Common myeloid progenitor, CD34-positive (primary cell): Measurements from ENCODE around the gene PRKCH.
"Not testable (repeated sequence)": the region's sequence is repeated elsewhere in the genome, so short reads cannot be mapped to it uniquely, and the experiment has no call there.

Experiments
- CTCF ChIA-PET: fragments of 350-600 bp; sonication (Branson Sonifier 250); formaldehyde crosslinking; loops from one replicate; lab custom pipeline; 2021; ENCODE audit warnings: antibody characterized with exemption; lab: Charles Lee
- POLR2A ChIA-PET: fragments of 350-600 bp; sonication (Branson Sonifier 250); formaldehyde crosslinking; loops from one replicate; lab custom pipeline; 2021; ENCODE audit warnings: antibody characterized with exemption; lab: Charles Lee
- DNase-seq, 3 donors: peaks; one replicate each; pipeline versions ENCODE4 v3.0.0 to v3.0.0-alpha.2; 2013
- H3K27ac ChIP-seq, 2 experiments: 1 replicate in 1 of 2; 2 replicates in 1 of 2; pipeline ENCODE4 v1.7.0; 2013; ENCODE audit warnings: inconsistent platforms in 2 of 2, low read length in 2 of 2, mild to moderate bottlenecking in 2 of 2, low read depth in 1 of 2, moderate library complexity in 1 of 2; ENCODE audit not compliant: severe bottlenecking in 2 of 2, insufficient read depth in 1 of 2, poor library complexity in 1 of 2
- H3K27me3 ChIP-seq, 5 experiments: replicated peaks in 2 of 5; 1 replicate in 3 of 5; 2 replicates in 2 of 5; pipeline versions ENCODE4 v1.6.1 to v1.7.0; 2013; ENCODE audit warnings: low read length in 4 of 5, mild to moderate bottlenecking in 2 of 5, moderate library complexity in 2 of 5, inconsistent platforms in 1 of 5; ENCODE audit not compliant: insufficient read depth in 5 of 5, control insufficient read depth in 4 of 5
- H3K36me3 ChIP-seq, 4 experiments: 1 replicate in 2 of 4; 2 replicates in 2 of 4; pipeline versions ENCODE4 v1.6.1 to v1.7.0; 2013; ENCODE audit warnings: low read length in 3 of 4, control low read depth in 1 of 4, mild to moderate bottlenecking in 1 of 4; ENCODE audit not compliant: control insufficient read depth in 4 of 4, insufficient read depth in 4 of 4
- H3K4me1 ChIP-seq, 4 experiments: 1 replicate in 3 of 4; 2 replicates in 1 of 4; pipeline versions ENCODE4 v1.6.1 to v1.7.1; 2013; ENCODE audit warnings: low read length in 3 of 4, mild to moderate bottlenecking in 3 of 4, control low read depth in 1 of 4, inconsistent platforms in 1 of 4, moderate library complexity in 1 of 4; ENCODE audit not compliant: control insufficient read depth in 4 of 4, insufficient read depth in 4 of 4; ENCODE audit errors: control extremely low read depth in 1 of 4
- H3K4me3 ChIP-seq, 7 experiments: 1 replicate in 4 of 7; 2 replicates in 3 of 7; pipeline versions ENCODE4 v1.5.1 to v1.7.0; 2013; ENCODE audit warnings: mild to moderate bottlenecking in 7 of 7, low read length in 6 of 7, moderate library complexity in 6 of 7, inconsistent platforms in 2 of 7, low read depth in 2 of 7, control low read depth in 1 of 7; ENCODE audit not compliant: insufficient read depth in 4 of 7, control insufficient read depth in 1 of 7; ENCODE audit errors: extremely low read depth in 1 of 7
- H3K9me3 ChIP-seq, 5 experiments: 1 replicate in 4 of 5; 2 replicates in 1 of 5; pipeline versions ENCODE4 v1.6.1 to v1.7.1; 2013; ENCODE audit warnings: low read length in 4 of 5, mild to moderate bottlenecking in 2 of 5, inconsistent platforms in 1 of 5, low read depth in 1 of 5, moderate library complexity in 1 of 5; ENCODE audit not compliant: control insufficient read depth in 4 of 5, insufficient read depth in 2 of 5; ENCODE audit errors: control extremely low read depth in 1 of 5
- WGBS: methylation state at CpG from one replicate; pipeline ENCODE4 v1.1.5; 2013; ENCODE audit not compliant: insufficient coverage; 5-methylcytosine and 5-hydroxymethylcytosine counted together

PRKCH gene

GRCh38 chr14:61319086-61319485 lies 2.3 kb upstream of the PRKCH start:
- no peak for DNase-seq
- ChIA-PET POLR2A (no interaction called here), CTCF (interaction anchor here (0.9 to 8.0 kb wide), 9 partner anchors 11 to 121 kb away, joined by 3 to 44 read pairs (median 4); no protein-coding TSS in a partner anchor)
- Histone ChIP-seq H3K36me3 (no peaks in the 10 kb centered on the region), H3K27ac (no peak overlapping the region), H3K4me1 (peaks cover 0 to 46% (median 37%) of the 10 kb centered on the region in 4 experiments), H3K27me3 (no peaks in the 10 kb centered on the region), H3K4me3 (no peak overlapping the region), H3K9me3 (no peaks in the 10 kb centered on the region)
- WGBS, result 96% methylated on average over 3 of the region's 3 CpGs

- Histone ChIP-seq H3K27me3 (no peaks in the 10 kb centered on the region), H3K4me1 (peaks cover 0 to 49% (median 39%) of the 10 kb centered on the region in 4 experiments), H3K4me3 (no peak overlapping the region), H3K27ac (no peak overlapping the region), H3K9me3 (no peaks in the 10 kb centered on the region), H3K36me3 (no peaks in the 10 kb centered on the region)
- CTCF ChIA-PET, result interaction anchor here (0.9 to 8.0 kb wide), 7 partner anchors 12 to 120 kb away, joined by 3 to 44 read pairs (median 4); no protein-coding TSS in a partner anchor
- POLR2A ChIA-PET, result no interaction called here
- 96% methylated on average over 5 of the region's 6 CpGs for WGBS
- no peak for DNase-seq
Observed at GRCh38 chr14:61319706-61320105, 1.7 kb upstream of the PRKCH start.

- H3K4me3 ChIP-seq, H3K27me3 ChIP-seq, DNase-seq, H3K36me3 ChIP-seq, POLR2A ChIA-PET, H3K9me3 ChIP-seq, H3K27ac ChIP-seq: not testable (repeated sequence)
- CTCF ChIA-PET, result interaction anchor here (1.0 to 8.0 kb wide), 4 partner anchors 12 to 28 kb away, joined by 4 to 44 read pairs (median 5); no protein-coding TSS in a partner anchor
- WGBS, result 100% methylated on average over 9 of the region's 16 CpGs
- H3K4me1 ChIP-seq, result peaks cover 0 to 49% (median 39%) of the 10 kb centered on the region in 4 experiments
Observed at GRCh38 chr14:61320170-61320569, 1.2 kb upstream of the PRKCH start.

- peaks cover 0 to 3% (median 0%) of the 10 kb centered on the region in 5 experiments for H3K9me3 ChIP-seq
- peak in 1 of 3 donors; percentile 38 for DNase-seq
- WGBS, result 70% methylated on average over 11 of the region's 29 CpGs
- H3K4me1 ChIP-seq, result peaks cover 0 to 49% (median 39%) of the 10 kb centered on the region in 4 experiments
- H3K4me3 ChIP-seq, result peak overlapping the region; percentile 70 to 98 (median 84)
- CTCF ChIA-PET, result interaction anchor here (0.9 to 8.0 kb wide), 5 partner anchors 8 to 135 kb away, joined by 3 to 44 read pairs (median 4); no protein-coding TSS in a partner anchor
- H3K27ac ChIP-seq, result no peak overlapping the region
- H3K36me3 ChIP-seq, result no peaks in the 10 kb centered on the region
- POLR2A ChIA-PET, result no interaction called here
- no peaks in the 10 kb centered on the region for H3K27me3 ChIP-seq
Observed at GRCh38 chr14:61320806-61321384, 484 bp upstream of the PRKCH start.

- ChIA-PET POLR2A (no interaction called here), CTCF (interaction anchor here (0.9 to 8.0 kb wide), 10 partner anchors 9 to 133 kb away, joined by 3 to 44 read pairs (median 3); partner anchors contain the start of gene TMEM30B)
- Histone ChIP-seq H3K27ac (peak overlapping the region; percentile 61 to 80), H3K9me3 (peaks cover 0 to 3% (median 0%) of the 10 kb centered on the region in 5 experiments), H3K27me3 (no peaks in the 10 kb centered on the region), H3K4me1 (peaks cover 2 to 52% (median 36%) of the 10 kb centered on the region in 4 experiments), H3K36me3 (no peaks in the 10 kb centered on the region), H3K4me3 (peak overlapping the region; percentile 70 to 98 (median 84))
- under 1% methylated on average over 57 of the region's 63 CpGs for WGBS
- DNase-seq, result peak in 2 of 3 donors; percentile 46 to 58
Observed at GRCh38 chr14:61322011-61322798, 826 bp downstream of the PRKCH start.

- peak overlapping the region; percentile 61 to 72 for H3K27ac ChIP-seq
- H3K27me3 ChIP-seq, result no peaks in the 10 kb centered on the region
- H3K9me3 ChIP-seq, result peaks cover 0 to 3% (median 0%) of the 10 kb centered on the region in 5 experiments
- DNase-seq, result peak; percentile 34 to 64 (median 58)
- peak overlapping the region; percentile 70 to 98 (median 84) for H3K4me3 ChIP-seq
- 1% methylated on average over 12 of the region's 13 CpGs for WGBS
- ChIA-PET POLR2A (interaction anchor here (1.0 kb wide), 1 partner anchor 37 kb away, joined by 5 read pairs; no protein-coding TSS in a partner anchor), CTCF (interaction anchor here (0.6 to 8.0 kb wide), 8 partner anchors 15 to 133 kb away, joined by 3 to 44 read pairs (median 3); partner anchors contain the start of gene TMEM30B)
- H3K4me1 ChIP-seq, result peaks cover 2 to 53% (median 35%) of the 10 kb centered on the region in 4 experiments
- no peaks in the 10 kb centered on the region for H3K36me3 ChIP-seq
Observed at GRCh38 chr14:61322799-61323290, 1.5 kb downstream of the PRKCH start.
